DOHH2 (cell line): ENCODE data around the gene BMP8A.
"Not testable (repeated sequence)": the region's sequence is repeated elsewhere in the genome, so short reads cannot be mapped to it uniquely, and the experiment has no call there.

ENCODE experiments used
- EZH2phosphoT487 ChIP-seq: fragments of 200-600 bp; sonication (generic); IDR thresholded peaks from 2 replicates; pipeline ENCODE4 v1.6.1; 2017; ENCODE audit warnings: borderline replicate concordance, mild to moderate bottlenecking, antibody characterized with exemption, low read length, moderate library complexity, mixed read lengths
- TF ChIP-seq, protein P1 (sequence below): fragments of 200-600 bp; sonication (generic); IDR thresholded peaks from one replicate; pipeline ENCODE4 v1.5.1; 2014; ENCODE audit warnings: antibody characterized with exemption, mild to moderate bottlenecking, low read depth, low read length; ENCODE audit not compliant: poor library complexity, severe bottlenecking

DNA sequence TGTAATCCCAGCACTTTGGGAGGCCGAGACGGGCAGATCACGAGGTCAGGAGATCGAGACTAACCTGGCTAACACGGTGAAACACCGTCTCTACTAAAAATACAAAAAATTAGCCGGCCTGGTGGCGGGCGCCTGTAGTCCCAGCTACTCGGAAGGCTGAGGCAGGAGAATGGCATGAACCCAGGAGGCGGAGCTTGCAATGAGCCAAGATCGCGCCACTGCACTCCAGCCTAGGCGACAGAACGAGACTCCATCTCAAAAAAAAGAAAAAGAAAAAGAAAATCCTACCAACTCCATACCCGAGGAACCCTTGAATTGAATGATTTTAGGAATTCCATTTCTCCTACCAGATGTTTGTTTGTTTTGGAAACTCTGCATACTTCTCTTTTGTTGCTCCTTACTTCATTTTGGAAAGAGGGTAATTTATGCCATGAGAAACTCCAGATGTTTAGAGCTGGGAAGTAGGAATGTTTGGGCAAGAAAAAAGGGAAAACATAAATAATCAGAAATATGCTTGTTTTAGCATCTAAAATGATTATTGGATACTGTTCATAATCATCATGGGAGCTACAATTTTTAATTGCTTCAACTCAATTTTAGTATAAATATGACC is 24.2 kb upstream of the BMP8A start:
- TF ChIP-seq, protein P1, sequence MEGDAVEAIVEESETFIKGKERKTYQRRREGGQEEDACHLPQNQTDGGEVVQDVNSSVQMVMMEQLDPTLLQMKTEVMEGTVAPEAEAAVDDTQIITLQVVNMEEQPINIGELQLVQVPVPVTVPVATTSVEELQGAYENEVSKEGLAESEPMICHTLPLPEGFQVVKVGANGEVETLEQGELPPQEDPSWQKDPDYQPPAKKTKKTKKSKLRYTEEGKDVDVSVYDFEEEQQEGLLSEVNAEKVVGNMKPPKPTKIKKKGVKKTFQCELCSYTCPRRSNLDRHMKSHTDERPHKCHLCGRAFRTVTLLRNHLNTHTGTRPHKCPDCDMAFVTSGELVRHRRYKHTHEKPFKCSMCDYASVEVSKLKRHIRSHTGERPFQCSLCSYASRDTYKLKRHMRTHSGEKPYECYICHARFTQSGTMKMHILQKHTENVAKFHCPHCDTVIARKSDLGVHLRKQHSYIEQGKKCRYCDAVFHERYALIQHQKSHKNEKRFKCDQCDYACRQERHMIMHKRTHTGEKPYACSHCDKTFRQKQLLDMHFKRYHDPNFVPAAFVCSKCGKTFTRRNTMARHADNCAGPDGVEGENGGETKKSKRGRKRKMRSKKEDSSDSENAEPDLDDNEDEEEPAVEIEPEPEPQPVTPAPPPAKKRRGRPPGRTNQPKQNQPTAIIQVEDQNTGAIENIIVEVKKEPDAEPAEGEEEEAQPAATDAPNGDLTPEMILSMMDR: not testable (repeated sequence)
- TF ChIP-seq EZH2phosphoT487: not testable (repeated sequence)
